HepG2 (cell line): ENCODE measurements around the gene FIZ1. TPM values are rescaled to one million over a fixed set of nuclear protein-coding genes. Genes with fewer than 3 reads are reported as not detected.
"Not testable (repeated sequence)": the region's sequence is repeated elsewhere in the genome, so short reads cannot be mapped to it uniquely, and the experiment has no call there.

Source experiments
- ATAC-seq: fragments of 200-7000 bp; cut with Tn5 transposase; 3 replicates; pipeline ENCODE4 v1.9.1; 2020; ENCODE audit warnings: mild to moderate bottlenecking, moderate library complexity
- BruUV-seq: library from RNA; stranded (reverse); fragments of 400-500 nt; replicated peaks from 2 replicates; lab custom pipeline; 2021; lab: Mats Ljungman, UMichigan
- CTCF ChIA-PET: fragments of 300-600 bp; formaldehyde crosslinking; extraction: SDS; loops from one replicate; lab custom pipeline; 2021; ENCODE audit warnings: low total read pairs, inconsistent platforms, low intra/inter-chr PET ratio; lab: Yijun Ruan, JAX
- POLR2A ChIA-PET: fragments of 350-600 bp; sonication (Branson Sonifier 250); formaldehyde crosslinking; loops from one replicate; lab custom pipeline; 2020; ENCODE audit warnings: antibody characterized with exemption, inconsistent platforms; lab: Yijun Ruan, JAX
- DNase-seq: peaks from one replicate; pipeline ENCODE4 v3.0.0-alpha.2; 2015; ENCODE audit warnings: low spot score
- FAIRE-seq: peaks from 3 replicates; lab custom pipeline; 2011; peaks lifted over from hg19 to GRCh38; lab: Jason Lieb, UNC
- H2AFZ ChIP-seq: one replicate; pipeline ENCODE4 v1.6.1; 2011; ENCODE audit warnings: low read length, inconsistent platforms
- H3K27ac ChIP-seq: fragments of 300-600 bp; 3 replicates; pipeline ENCODE4 v1.8.0; 2011; ENCODE audit warnings: mixed run types, mild to moderate bottlenecking, mixed read lengths, low read length, inconsistent platforms; ENCODE audit not compliant: insufficient read depth; ENCODE audit errors: extremely low read length
- H3K27me3 ChIP-seq, 2 experiments: fragments of 200-600 bp in 1 of 2; 2 replicates in 1 of 2; 3 replicates in 1 of 2; pipeline versions ENCODE4 v1.6.0 to v1.8.0; 2011; ENCODE audit warnings: low read length in 2 of 2, mild to moderate bottlenecking in 2 of 2, moderate library complexity in 2 of 2, inconsistent platforms in 1 of 2; ENCODE audit not compliant: insufficient read depth in 2 of 2, control insufficient read depth in 1 of 2
- H3K36me3 ChIP-seq, 2 experiments: fragments of 200-600 bp in 1 of 2; replicated peaks in 1 of 2; 2 replicates in 1 of 2; 3 replicates in 1 of 2; pipeline versions ENCODE4 v1.5.1 to v1.8.0; 2011; ENCODE audit warnings: low read length in 2 of 2, inconsistent platforms in 1 of 2; ENCODE audit not compliant: insufficient read depth in 2 of 2, control insufficient read depth in 1 of 2
- H3K4me1 ChIP-seq: 2 replicates; pipeline ENCODE4 v1.5.1; 2012; ENCODE audit warnings: low read length, inconsistent platforms; ENCODE audit not compliant: insufficient read depth
- H3K4me2 ChIP-seq: 2 replicates; pipeline ENCODE4 v1.6.0; 2011; ENCODE audit warnings: low read depth, low read length, inconsistent platforms
- H3K4me3 ChIP-seq, 3 experiments: fragments of 200-600 bp in 1 of 3; sonication (generic), shearing (Covaris generic) in 1 of 3; replicated peaks in 1 of 3; 2 replicates each; pipeline ENCODE4 v1.5.1; 2011 to 2016; ENCODE audit warnings: low read length in 3 of 3, inconsistent platforms in 2 of 3, low read depth in 2 of 3, mild to moderate bottlenecking in 2 of 3, control low read depth in 1 of 3, mixed read lengths in 1 of 3; ENCODE audit not compliant: insufficient read depth in 1 of 3
- H3K79me2 ChIP-seq: one replicate; pipeline ENCODE4 v1.6.1; 2011; ENCODE audit warnings: low read length, inconsistent platforms; ENCODE audit not compliant: insufficient read depth
- H3K9ac ChIP-seq: 2 replicates; pipeline ENCODE4 v1.6.0; 2011; ENCODE audit warnings: mild to moderate bottlenecking, low read depth, low read length, inconsistent platforms; ENCODE audit not compliant: insufficient read depth
- H3K9me3 ChIP-seq: 2 replicates; pipeline ENCODE4 v1.5.1; 2012; ENCODE audit warnings: mild to moderate bottlenecking, low read length
- H4K20me1 ChIP-seq: 2 replicates; pipeline ENCODE4 v1.6.0; 2011; ENCODE audit warnings: inconsistent platforms, mild to moderate bottlenecking, low read length, moderate library complexity; ENCODE audit not compliant: insufficient read depth
- WGBS: methylation state at CpG from one replicate; pipeline ENCODE4 v1.1.6; 2017; ENCODE audit warnings: low lambda C conversion rate; 5-methylcytosine and 5-hydroxymethylcytosine counted together
- in situ Hi-C: cut with HindIII; loops from 2 replicates; pipeline ENCODE4 v1.10.0; 2017; ENCODE audit warnings: low pct_unique_long_range_greater_than_20kb; ENCODE audit not compliant: extremely low pct_ligation_motif_present
- intact Hi-C: fragments of 100-400 bp; cut with micrococcal nuclease; formaldehyde crosslinking; loops from one replicate; pipeline ENCODE4 v1.10.0; 2022; ENCODE audit not compliant: unreplicated experiment
- polyA plus RNA-seq, 8 experiments: library from polyadenylated mRNA; depleted of rRNA in 3 of 8; stranded (reverse) in 7 of 8; unstranded in 1 of 8; fragments of >200 nt; fragmentation: Illumina TruSeq in 4 of 8; extraction: Trizol in 4 of 8; gene quantifications; 2 replicates each; pipeline versions ENCODE4 v1.2.1 to v1.2.3, GENCODE V29; 2011 to 2016; ENCODE audit warnings: low read depth in 4 of 8, missing spikeins in 1 of 8, mixed read lengths in 1 of 8; ENCODE audit not compliant: insufficient read depth in 1 of 8
- total RNA-seq, 5 experiments: library from RNA; depleted of rRNA; stranded (reverse); fragments of >200 nt; fragmentation: Illumina TruSeq; extraction: Trizol; gene quantifications; 2 replicates each; pipeline ENCODE4 v1.2.3, GENCODE V29; 2016; ENCODE audit warnings: low read depth in 1 of 5
- TF ChIP-seq, protein P1 (sequence below): sonication (generic); formaldehyde crosslinking; IDR thresholded peaks from 2 replicates; pipeline ENCODE4 v1.5.0; 2020; ENCODE audit warnings: mild to moderate bottlenecking, missing genetic modification reagents

Gene FIZ1
- total and polyA plus RNA-seq, 2 of the 13 experiments (the other 11 are each of a cell fraction or from before 2014, with no cell fraction given), result 3.6 to 5.9 TPM

DNA sequence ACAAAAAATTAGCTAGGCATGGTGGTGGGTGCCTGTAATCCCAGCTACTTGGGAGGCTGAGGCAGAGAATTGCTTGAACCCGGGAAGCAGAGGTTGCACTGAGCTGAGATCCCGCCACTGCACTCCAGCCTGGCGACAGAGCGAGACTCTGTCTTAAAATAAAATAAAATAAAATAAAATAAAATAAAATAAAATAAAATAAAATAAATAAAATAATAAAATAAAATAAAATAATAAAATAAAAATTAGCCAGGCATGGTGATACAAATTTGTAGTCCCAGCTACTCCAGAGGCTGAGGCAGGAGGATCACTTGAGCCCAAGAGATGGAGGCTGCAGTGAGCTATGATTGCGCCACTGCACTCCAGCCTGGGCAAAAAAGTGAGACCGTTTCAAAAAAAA lies 25.4 kb downstream of the FIZ1 start:
- ATAC-seq, H3K36me3 ChIP-seq, DNase-seq, in situ Hi-C loops, H4K20me1 ChIP-seq, intact Hi-C loops, H3K27me3 ChIP-seq, H3K4me3 ChIP-seq, CTCF ChIA-PET, H3K27ac ChIP-seq, H3K79me2 ChIP-seq, H2AFZ ChIP-seq, H3K4me2 ChIP-seq, H3K9me3 ChIP-seq, BruUV-seq, H3K9ac ChIP-seq, H3K4me1 ChIP-seq, FAIRE-seq: not testable (repeated sequence)
- 66% methylated on average over 6 of the region's 6 CpGs for WGBS
- TF ChIP-seq, protein P1, sequence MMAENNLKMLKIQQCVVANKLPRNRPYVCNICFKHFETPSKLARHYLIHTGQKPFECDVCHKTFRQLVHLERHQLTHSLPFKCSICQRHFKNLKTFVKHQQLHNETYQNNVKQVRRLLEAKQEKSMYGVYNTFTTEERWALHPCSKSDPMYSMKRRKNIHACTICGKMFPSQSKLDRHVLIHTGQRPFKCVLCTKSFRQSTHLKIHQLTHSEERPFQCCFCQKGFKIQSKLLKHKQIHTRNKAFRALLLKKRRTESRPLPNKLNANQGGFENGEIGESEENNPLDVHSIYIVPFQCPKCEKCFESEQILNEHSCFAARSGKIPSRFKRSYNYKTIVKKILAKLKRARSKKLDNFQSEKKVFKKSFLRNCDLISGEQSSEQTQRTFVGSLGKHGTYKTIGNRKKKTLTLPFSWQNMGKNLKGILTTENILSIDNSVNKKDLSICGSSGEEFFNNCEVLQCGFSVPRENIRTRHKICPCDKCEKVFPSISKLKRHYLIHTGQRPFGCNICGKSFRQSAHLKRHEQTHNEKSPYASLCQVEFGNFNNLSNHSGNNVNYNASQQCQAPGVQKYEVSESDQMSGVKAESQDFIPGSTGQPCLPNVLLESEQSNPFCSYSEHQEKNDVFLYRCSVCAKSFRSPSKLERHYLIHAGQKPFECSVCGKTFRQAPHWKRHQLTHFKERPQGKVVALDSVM (CRISPR knock-in tag), result peak; percentile 49; the same call in 1 of the 2 replicates
- POLR2A ChIA-PET, result interaction anchor here (1.4 kb wide), 1 partner anchor 24 kb away, joined by 3 read pairs; no protein-coding TSS in a partner anchor

DNA sequence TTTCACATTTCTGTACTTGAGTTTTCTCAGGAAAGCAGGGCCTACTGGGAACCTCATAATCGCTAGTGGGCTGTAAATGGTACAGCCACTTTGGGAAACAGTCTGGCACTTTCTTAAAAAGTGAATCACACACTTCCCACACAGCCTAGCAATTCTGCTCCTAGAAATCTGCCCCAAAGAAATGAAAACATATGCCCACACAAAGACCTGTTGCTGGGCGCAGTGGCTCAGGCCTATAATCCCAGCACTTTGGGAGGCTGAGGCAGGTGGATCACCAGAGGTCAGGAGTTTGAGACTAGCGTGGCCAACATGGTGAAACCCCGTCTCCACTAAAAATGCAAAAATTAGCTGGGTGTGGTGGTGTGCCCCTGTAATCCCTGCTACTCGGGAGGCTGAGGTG lies 29.8 kb downstream of the FIZ1 start:
- H4K20me1 ChIP-seq, H3K27me3 ChIP-seq, H3K27ac ChIP-seq, intact Hi-C loops, H2AFZ ChIP-seq, CTCF ChIA-PET, in situ Hi-C loops, DNase-seq, POLR2A ChIA-PET, BruUV-seq, H3K4me1 ChIP-seq, H3K79me2 ChIP-seq, H3K9me3 ChIP-seq, H3K4me2 ChIP-seq, ATAC-seq, H3K9ac ChIP-seq, FAIRE-seq, H3K4me3 ChIP-seq, H3K36me3 ChIP-seq: not testable (repeated sequence)
- WGBS, result 80% methylated on average over 4 of the region's 5 CpGs
